Right lobe of liver (tissue), 4 donors: ENCODE measurements around the gene EEF2.

Experiments used
- CTCF ChIP-seq, 4 donors: fragments of 200-600 bp in 3 of 4; fragments of 450-650 bp in 1 of 4; IDR thresholded peaks; one replicate each; pipeline versions ENCODE4 v1.5.1 to v1.8.0; 2016 to 2022; ENCODE audit warnings: antibody characterized with exemption in 4 of 4, mild to moderate bottlenecking in 2 of 4
- POLR2A ChIP-seq: fragments of 450-650 bp; IDR thresholded peaks from one replicate; pipeline ENCODE4 v1.6.1; 2017; ENCODE audit warnings: antibody characterized with exemption, mild to moderate bottlenecking
- donor health status: DM: no; HTN: no; CAD: no.
- donor health status: DM: no; HTN: no; CAD: no.
- donor health status: DM: no; HTN: yes; CAD: no.

- no peak for TF ChIP-seq CTCF (IDR thresholded peaks at IDR 0.05)
- TF ChIP-seq POLR2A: no peak
Measured at GRCh38 chr19:4032436-4032835, 47.2 kb upstream of the EEF2 start.
